ENCODE results near the gene UNK.

- no peak for TF ChIP-seq EZH2phosphoT487 (IDR thresholded peaks at IDR 0.05; ENCODE audit: insufficient read depth, low read depth)
- no peak for TF ChIP-seq EZH2 (IDR thresholded peaks at IDR 0.05; ENCODE audit: insufficient read depth, poor library complexity, severe bottlenecking)
Observed at GRCh38 chr17:75773121-75773807, 11.3 kb upstream of the UNK start.
